SU-DHL-6 (cell line): ENCODE data around the gene TNFRSF21.

Experiments
- H2AFZ ChIP-seq: fragments of 200-600 bp; sonication (generic); 2 replicates; pipeline ENCODE4 v1.6.1; 2014; ENCODE audit warnings: low read depth, mild to moderate bottlenecking, moderate library complexity, mixed read lengths, antibody characterized with exemption, low read length; ENCODE audit not compliant: severe bottlenecking
- H3F3A ChIP-seq: fragments of 200-600 bp; shearing (Covaris generic); 2 replicates; pipeline ENCODE4 v1.6.0; 2016; ENCODE audit warnings: antibody characterized with exemption, mild to moderate bottlenecking; ENCODE audit not compliant: insufficient read depth
- H3K27ac ChIP-seq: fragments of 200-600 bp; sonication (generic); 2 replicates; pipeline ENCODE4 v1.5.1; 2016; ENCODE audit warnings: low read depth, mild to moderate bottlenecking, low read length, moderate library complexity, mixed read lengths
- H3K27me3 ChIP-seq: fragments of 200-600 bp; sonication (generic), shearing (Covaris generic); 2 replicates; pipeline ENCODE4 v1.6.0; 2014; ENCODE audit warnings: mild to moderate bottlenecking, low read length
- H3K36me3 ChIP-seq: fragments of 200-600 bp; sonication (generic); 2 replicates; pipeline ENCODE4 v1.6.1; 2014; ENCODE audit warnings: mild to moderate bottlenecking, low read length, mixed read lengths
- H3K4me2 ChIP-seq: fragments of 300-600, 200-600 bp; shearing (Covaris generic), sonication (generic); 2 replicates; pipeline ENCODE4 v1.6.0; 2014; ENCODE audit warnings: low read length, low read depth, mild to moderate bottlenecking; ENCODE audit not compliant: poor library complexity, severe bottlenecking
- H3K4me3 ChIP-seq: fragments of 200-600 bp; sonication (generic); 2 replicates; pipeline ENCODE4 v1.5.1; 2014; ENCODE audit warnings: antibody characterized with exemption, low read length, mild to moderate bottlenecking, mixed read lengths; ENCODE audit not compliant: insufficient read depth, poor library complexity, severe bottlenecking
- H3K79me2 ChIP-seq: fragments of 200-600 bp; sonication (generic); 2 replicates; pipeline ENCODE4 v1.6.1; 2014; ENCODE audit warnings: mild to moderate bottlenecking, low read length, moderate library complexity; ENCODE audit not compliant: insufficient read depth
- H3K9ac ChIP-seq: fragments of 200-600 bp; sonication (generic); 2 replicates; pipeline ENCODE4 v1.7.0; 2014; ENCODE audit warnings: mild to moderate bottlenecking, low read length
- H3K9me2 ChIP-seq: fragments of 200-600 bp; sonication (generic); replicated peaks from 2 replicates; pipeline ENCODE4 v1.6.1; 2014; ENCODE audit warnings: low read length; ENCODE audit not compliant: insufficient read depth
- H3K9me3 ChIP-seq: fragments of 200-600 bp; sonication (generic); 2 replicates; pipeline ENCODE4 v1.6.1; 2014; ENCODE audit warnings: low read length, mixed read lengths; ENCODE audit not compliant: insufficient read depth
- H4K20me1 ChIP-seq: fragments of 200-600 bp; sonication (generic); 2 replicates; pipeline ENCODE4 v1.6.1; 2014; ENCODE audit warnings: low read depth, mild to moderate bottlenecking, antibody characterized with exemption, low read length, moderate library complexity, mixed read lengths
- CTCF ChIP-seq: fragments of 200-600 bp; sonication (generic); IDR thresholded peaks from one replicate; pipeline ENCODE4 v1.5.1; 2017; ENCODE audit warnings: antibody characterized with exemption, mild to moderate bottlenecking, low read length, moderate library complexity; ENCODE audit not compliant: insufficient read depth, poor library complexity, severe bottlenecking
- EZH2phosphoT487 ChIP-seq: fragments of 200-600 bp; sonication (generic), shearing (Covaris generic); conservative IDR thresholded peaks from 2 replicates; pipeline ENCODE4 v1.6.1; 2018; ENCODE audit warnings: mild to moderate bottlenecking, antibody characterized with exemption, low read length, moderate library complexity, mixed read lengths

The TNFRSF21 gene

GRCh38 chr6:47263268-47263667 lies 46.4 kb downstream of the TNFRSF21 start:
- Histone ChIP-seq H3F3A (no peaks in the 10 kb centered on the region), H3K9ac (no peak overlapping the region), H4K20me1 (no peaks in the 10 kb centered on the region), H2AFZ (no peak overlapping the region), H3K36me3 (no peaks in the 10 kb centered on the region), H3K27me3 (no peaks in the 10 kb centered on the region), H3K27ac (no peak overlapping the region), H3K4me2 (no peak overlapping the region), H3K9me3 (no peaks in the 10 kb centered on the region), H3K4me3 (no peak overlapping the region), H3K79me2 (no peaks in the 10 kb centered on the region), H3K9me2 (no peaks in the 10 kb centered on the region)
- TF ChIP-seq EZH2phosphoT487, result no peak
- TF ChIP-seq CTCF, result no peak

GRCh38 chr6:47262231-47262630 lies 47.5 kb downstream of the TNFRSF21 start:
- no peaks in the 10 kb centered on the region for H3K79me2 ChIP-seq
- H3K9me2 ChIP-seq, result no peaks in the 10 kb centered on the region
- no peaks in the 10 kb centered on the region for H3K36me3 ChIP-seq

GRCh38 chr6:47261191-47261590 lies 48.5 kb downstream of the TNFRSF21 start:
- no peaks in the 10 kb centered on the region for H3F3A ChIP-seq
- H3K79me2 ChIP-seq, result no peaks in the 10 kb centered on the region
- no peaks in the 10 kb centered on the region for H3K9me3 ChIP-seq
- no peaks in the 10 kb centered on the region for H3K36me3 ChIP-seq
- no peak overlapping the region for H3K4me2 ChIP-seq
- H4K20me1 ChIP-seq, result no peaks in the 10 kb centered on the region
- H3K9me2 ChIP-seq, result no peaks in the 10 kb centered on the region
- H3K27me3 ChIP-seq, result no peaks in the 10 kb centered on the region
- H3K4me3 ChIP-seq, result no peak overlapping the region
- H3K27ac ChIP-seq, result no peak overlapping the region
- H3K9ac ChIP-seq, result no peak overlapping the region
- no peak for TF ChIP-seq CTCF
- no peak for TF ChIP-seq EZH2phosphoT487
- H2AFZ ChIP-seq, result no peak overlapping the region

More at GRCh38 chr6:47262231-47262630, 47.5 kb downstream of the TNFRSF21 start:
- Histone ChIP-seq H2AFZ (no peak overlapping the region), H4K20me1 (no peaks in the 10 kb centered on the region), H3K9ac (no peak overlapping the region), H3K9me3 (no peaks in the 10 kb centered on the region), H3K27me3 (no peaks in the 10 kb centered on the region), H3K4me2 (no peak overlapping the region), H3F3A (no peaks in the 10 kb centered on the region), H3K4me3 (no peak overlapping the region), H3K27ac (no peak overlapping the region)
- TF ChIP-seq CTCF (no peak), EZH2phosphoT487 (no peak)
